MCF 10A (cell line): Measurements from ENCODE around the gene ARSG. TPM values are rescaled to one million over a fixed set of nuclear protein-coding genes. Genes with fewer than 3 reads are reported as not detected.

Source experiments
- BruUV-seq: library from RNA; stranded (reverse); fragments of 400-500 nt; replicated peaks from 2 replicates; lab custom pipeline; 2021; lab: Mats Ljungman, UMichigan
- CTCF ChIA-PET: fragments of 300-600 bp; sonication (Branson Sonifier 250); formaldehyde crosslinking; extraction: SDS; loops from one replicate; lab custom pipeline; 2021; ENCODE audit warnings: antibody characterized with exemption, inconsistent platforms; lab: Yijun Ruan, JAX
- POLR2A ChIA-PET: fragments of 300-600, 350-650 bp; sonication (Branson Sonifier 250); formaldehyde crosslinking; extraction: SDS; loops from one replicate; lab custom pipeline; 2020; ENCODE audit warnings: antibody characterized with exemption, inconsistent platforms; lab: Yijun Ruan, JAX
- DNase-seq: peaks from one replicate; pipeline ENCODE4 v3.0.0-alpha.2; 2018; ENCODE audit not compliant: unreplicated experiment
- H3K27ac Mint-ChIP-seq: one replicate; pipeline ENCODE4 v1.8.0; 2022; ENCODE audit warnings: mild to moderate bottlenecking, low read depth, mixed read lengths; ENCODE audit not compliant: unreplicated experiment
- H3K27me3 Mint-ChIP-seq: one replicate; pipeline ENCODE4 v1.8.0; 2022; ENCODE audit warnings: mixed read lengths; ENCODE audit not compliant: insufficient read depth, unreplicated experiment
- H3K36me3 Mint-ChIP-seq: one replicate; pipeline ENCODE4 v1.8.0; 2022; ENCODE audit warnings: mild to moderate bottlenecking, moderate library complexity, mixed read lengths; ENCODE audit not compliant: insufficient read depth, unreplicated experiment
- H3K4me1 Mint-ChIP-seq: one replicate; pipeline ENCODE4 v1.8.0; 2022; ENCODE audit warnings: mixed read lengths; ENCODE audit not compliant: insufficient read depth, unreplicated experiment
- H3K4me3 Mint-ChIP-seq: one replicate; pipeline ENCODE4 v1.8.0; 2022; ENCODE audit warnings: mild to moderate bottlenecking, moderate library complexity, mixed read lengths; ENCODE audit not compliant: unreplicated experiment
- H3K9me3 Mint-ChIP-seq: one replicate; pipeline ENCODE4 v1.8.0; 2022; ENCODE audit warnings: mixed read lengths; ENCODE audit not compliant: unreplicated experiment
- intact Hi-C: fragments of 100-400 bp; cut with micrococcal nuclease; formaldehyde crosslinking; loops from 2 replicates; pipeline ENCODE4 v1.14.1; 2022
- total RNA-seq: library from RNA; stranded (reverse); gene quantifications from 2 replicates; pipeline ENCODE4 v1.2.3, GENCODE V29; 2022
- TF ChIP-seq, protein P1 (sequence below): fragments of 200-600 bp; IDR thresholded peaks from one replicate; pipeline ENCODE4 v1.8.0; 2022; ENCODE audit warnings: antibody characterized with exemption, mild to moderate bottlenecking; ENCODE audit not compliant: unreplicated experiment

The ARSG gene
- total RNA-seq, 1 experiment from 2014 or later: 5.9 TPM

DNA sequence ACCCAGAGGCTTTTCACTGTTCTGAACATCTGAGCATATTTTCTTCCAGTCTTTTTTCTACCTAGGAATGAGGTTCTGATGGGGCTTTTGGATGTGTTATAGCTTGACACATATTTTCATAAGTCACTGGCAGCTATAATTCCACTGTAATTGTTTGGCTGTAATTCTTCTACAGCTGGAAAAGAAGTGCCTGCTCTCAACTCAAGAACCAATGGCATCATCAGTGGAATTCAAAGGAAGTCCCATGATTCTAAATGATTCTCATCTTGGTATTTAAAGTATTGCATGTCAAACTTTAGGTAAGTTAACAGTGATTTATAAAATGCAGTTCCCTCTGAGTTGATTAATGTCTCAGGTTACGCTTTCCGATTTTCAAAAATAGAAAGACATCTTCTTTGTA is 149.2 kb downstream of the ARSG start:
- ChIA-PET CTCF (no interaction called here), POLR2A (interaction anchor here (0.6 to 2.0 kb wide), 3 partner anchors 15 to 1984 kb away, joined by 3 to 10 read pairs (median 3); no protein-coding TSS in a partner anchor)
- H3K27me3 Mint-ChIP-seq: no peaks in the 10 kb centered on the region
- no peak overlapping the region for H3K4me3 Mint-ChIP-seq
- DNase-seq: no peak
- intact Hi-C loops: no loop called here
- no peak overlapping the region for H3K27ac Mint-ChIP-seq
- TF ChIP-seq, protein P1, sequence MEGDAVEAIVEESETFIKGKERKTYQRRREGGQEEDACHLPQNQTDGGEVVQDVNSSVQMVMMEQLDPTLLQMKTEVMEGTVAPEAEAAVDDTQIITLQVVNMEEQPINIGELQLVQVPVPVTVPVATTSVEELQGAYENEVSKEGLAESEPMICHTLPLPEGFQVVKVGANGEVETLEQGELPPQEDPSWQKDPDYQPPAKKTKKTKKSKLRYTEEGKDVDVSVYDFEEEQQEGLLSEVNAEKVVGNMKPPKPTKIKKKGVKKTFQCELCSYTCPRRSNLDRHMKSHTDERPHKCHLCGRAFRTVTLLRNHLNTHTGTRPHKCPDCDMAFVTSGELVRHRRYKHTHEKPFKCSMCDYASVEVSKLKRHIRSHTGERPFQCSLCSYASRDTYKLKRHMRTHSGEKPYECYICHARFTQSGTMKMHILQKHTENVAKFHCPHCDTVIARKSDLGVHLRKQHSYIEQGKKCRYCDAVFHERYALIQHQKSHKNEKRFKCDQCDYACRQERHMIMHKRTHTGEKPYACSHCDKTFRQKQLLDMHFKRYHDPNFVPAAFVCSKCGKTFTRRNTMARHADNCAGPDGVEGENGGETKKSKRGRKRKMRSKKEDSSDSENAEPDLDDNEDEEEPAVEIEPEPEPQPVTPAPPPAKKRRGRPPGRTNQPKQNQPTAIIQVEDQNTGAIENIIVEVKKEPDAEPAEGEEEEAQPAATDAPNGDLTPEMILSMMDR: no peak
- H3K4me1 Mint-ChIP-seq: peaks cover 9% of the 10 kb centered on the region
- BruUV-seq: no TSS peak
- H3K36me3 Mint-ChIP-seq: peaks cover 15% of the 10 kb centered on the region
- H3K9me3 Mint-ChIP-seq: no peaks in the 10 kb centered on the region

DNA sequence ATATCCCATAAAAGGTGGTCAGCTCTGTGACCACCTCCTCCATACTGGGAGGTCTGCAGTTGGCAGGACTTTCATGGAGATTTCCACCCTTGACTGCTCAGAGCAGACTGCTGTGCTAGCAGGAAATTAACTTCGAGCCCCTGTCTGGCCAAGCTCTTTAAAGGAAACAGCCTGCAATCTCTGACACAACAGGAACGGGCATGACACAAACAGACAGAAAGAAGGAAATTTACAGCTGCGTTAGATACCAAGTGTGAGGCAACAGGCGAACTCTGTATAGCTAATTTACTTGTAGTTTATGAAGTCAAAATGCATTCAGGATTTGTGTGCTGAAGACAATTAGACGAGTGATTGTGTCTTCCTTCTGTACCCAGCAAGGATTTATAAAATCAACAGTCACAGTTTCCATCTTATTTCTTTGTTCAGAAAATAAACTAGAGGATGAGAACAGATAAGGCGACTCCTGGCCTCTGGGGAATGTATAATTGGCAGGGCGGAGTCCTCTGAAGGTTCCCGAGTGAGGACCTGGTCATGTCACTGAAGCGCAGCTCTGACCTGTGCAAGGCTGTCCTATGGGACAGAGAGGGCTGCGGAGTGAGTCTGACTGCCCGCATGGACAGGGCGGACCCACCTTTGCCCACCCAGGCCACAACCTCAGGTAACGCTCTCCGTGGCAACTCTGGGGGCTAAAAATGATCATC is 149.9 kb downstream of the ARSG start:
- ChIA-PET CTCF (no interaction called here), POLR2A (interaction anchor here (0.6 to 2.0 kb wide), 3 partner anchors 15 to 1985 kb away, joined by 3 to 10 read pairs (median 3); partner anchors contain the start of gene AMZ2)
- Mint-ChIP-seq H3K9me3 (no peaks in the 10 kb centered on the region), H3K27me3 (no peaks in the 10 kb centered on the region), H3K27ac (no peak overlapping the region), H3K4me1 (peaks cover 2% of the 10 kb centered on the region), H3K4me3 (no peak overlapping the region), H3K36me3 (peaks cover 14% of the 10 kb centered on the region)
- intact Hi-C loops: no loop called here
- BruUV-seq: no TSS peak
- TF ChIP-seq, protein P1: no peak
- DNase-seq: no peak

DNA sequence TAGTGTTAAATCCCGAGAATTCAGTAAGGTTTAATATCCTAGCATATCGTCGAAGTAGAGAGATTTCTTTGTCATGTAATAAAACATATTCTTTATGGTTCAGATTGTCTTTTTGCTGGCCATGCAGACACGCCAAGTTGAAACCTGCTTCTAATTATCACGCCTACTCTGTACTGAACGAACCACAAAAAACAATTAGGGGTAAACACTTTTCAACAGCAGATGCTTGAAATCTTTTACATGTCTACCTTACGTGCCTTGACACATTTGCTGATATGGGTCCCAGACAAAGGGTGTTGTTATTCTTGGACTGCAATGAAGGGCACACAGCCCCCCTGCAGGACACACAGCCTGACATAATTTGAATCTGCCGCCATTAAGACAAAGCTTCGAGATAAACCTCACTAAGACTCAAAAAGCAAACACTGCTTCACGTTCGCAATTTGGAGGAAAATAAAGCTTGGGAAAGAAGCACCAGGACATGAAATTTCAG is 152.7 kb downstream of the ARSG start:
- TF ChIP-seq, protein P1: no peak
- H3K36me3 Mint-ChIP-seq: peaks cover 31% of the 10 kb centered on the region
- H3K27me3 Mint-ChIP-seq: no peaks in the 10 kb centered on the region
- POLR2A ChIA-PET: interaction anchor here (0.7 to 1.2 kb wide), 2 partner anchors 12 to 59 kb away, joined by 3 read pairs; no protein-coding TSS in a partner anchor
- no peak overlapping the region for H3K27ac Mint-ChIP-seq
- no peak for DNase-seq
- no TSS peak for BruUV-seq
- no peaks in the 10 kb centered on the region for H3K4me1 Mint-ChIP-seq
- intact Hi-C loops: no loop called here
- H3K4me3 Mint-ChIP-seq: no peak overlapping the region
- no peaks in the 10 kb centered on the region for H3K9me3 Mint-ChIP-seq
- CTCF ChIA-PET: no interaction called here

DNA sequence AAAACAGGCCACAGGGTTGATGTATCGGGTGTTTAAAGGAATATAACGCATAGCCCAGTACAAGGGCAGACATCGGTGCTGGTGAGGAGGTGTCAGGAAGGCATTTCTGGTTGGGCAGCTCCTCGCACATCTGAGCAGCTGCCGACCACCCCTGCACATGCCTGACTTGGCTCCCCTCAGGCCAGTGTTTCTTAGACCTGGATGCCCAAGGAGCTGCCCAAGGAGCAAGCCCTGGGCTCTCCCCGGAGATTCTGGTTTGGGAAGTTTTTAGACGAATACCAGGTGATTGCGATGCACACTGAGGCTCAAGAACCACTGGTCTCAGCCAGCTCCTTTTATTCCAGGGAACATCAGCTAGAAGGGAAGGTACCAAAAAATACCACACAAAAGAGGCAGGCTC is 154.4 kb downstream of the ARSG start:
- CTCF ChIA-PET: interaction anchor here (0.6 to 2.3 kb wide), 5 partner anchors 9 to 28 kb away, joined by 3 to 5 read pairs (median 5); no protein-coding TSS in a partner anchor
- intact Hi-C loops: no loop called here
- Mint-ChIP-seq H3K9me3 (no peaks in the 10 kb centered on the region), H3K4me3 (no peak overlapping the region), H3K4me1 (no peaks in the 10 kb centered on the region), H3K27ac (no peak overlapping the region), H3K27me3 (no peaks in the 10 kb centered on the region), H3K36me3 (peaks cover 38% of the 10 kb centered on the region)
- POLR2A ChIA-PET: interaction anchor here (0.7 to 3.5 kb wide), 2 partner anchors 12 to 274 kb away, joined by 4 to 23 read pairs; partner anchors contain the start of gene WIPI1
- TF ChIP-seq, protein P1: no peak
- DNase-seq: no peak
- BruUV-seq: no TSS peak
